Measurements from ENCODE around the gene DDR2. TPM values are rescaled to one million over a fixed set of nuclear protein-coding genes. Genes with fewer than 3 reads are reported as not detected.

The DDR2 gene
- total RNA-seq, 2 experiments from 2014 or later: 0.02 to 0.35 TPM

DNA sequence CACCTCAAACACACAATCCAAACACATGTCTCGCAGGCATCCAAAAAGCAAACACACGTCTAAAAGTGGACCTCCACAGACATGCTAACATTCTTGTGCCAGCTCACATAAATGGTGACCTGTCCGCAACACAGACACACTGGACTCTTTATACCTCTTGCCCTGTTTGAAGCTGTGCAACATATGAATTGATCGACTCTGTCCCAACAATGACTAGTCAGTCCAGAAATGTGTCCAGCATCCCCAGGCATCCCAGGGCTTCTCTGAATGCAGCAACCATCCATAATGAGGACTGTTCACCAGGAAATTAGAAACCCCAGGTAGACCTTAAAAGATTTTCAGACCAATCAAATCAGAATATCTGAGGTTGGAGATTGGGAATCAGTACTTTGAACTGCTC is 3.2 kb downstream of the DDR2 start:
- no peak for DNase-seq
- peaks cover 7% of the 10 kb centered on the region for H3K27me3 Mint-ChIP-seq
- no peak overlapping the region for H3K27ac Mint-ChIP-seq
- H3K36me3 Mint-ChIP-seq (ENCODE audit: low read depth): no peaks in the 10 kb centered on the region
- ChIA-PET CTCF (interaction anchor here (1.0 kb wide), 1 partner anchor 10 kb away, joined by 4 read pairs; no protein-coding TSS in a partner anchor), POLR2A (no interaction called here)
- H3K4me3 Mint-ChIP-seq: no peak overlapping the region
- no peaks in the 10 kb centered on the region for H3K4me1 Mint-ChIP-seq
- H3K9me3 Mint-ChIP-seq: no peaks in the 10 kb centered on the region

DNA sequence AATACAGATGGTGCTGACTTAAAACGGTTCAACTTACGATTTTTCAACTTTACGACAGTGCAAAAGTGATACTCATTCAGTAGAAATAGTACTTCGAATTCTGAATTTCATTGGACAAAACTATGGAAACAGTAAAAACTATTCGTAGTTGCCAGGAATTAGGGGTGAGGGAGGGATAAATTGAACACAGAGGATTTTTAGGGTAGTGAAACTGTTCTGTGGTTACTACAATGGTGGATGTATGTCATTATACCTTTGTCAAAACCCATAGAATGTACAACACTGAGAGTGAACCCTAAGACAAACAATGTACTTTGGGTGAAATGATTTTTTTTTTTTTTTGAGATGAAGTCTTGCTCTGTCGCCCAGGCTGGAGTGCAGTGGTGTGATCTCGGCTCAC is 7.5 kb downstream of the DDR2 start:
- H3K9me3 Mint-ChIP-seq: no peaks in the 10 kb centered on the region
- CTCF ChIA-PET: interaction anchor here (0.7 to 1.1 kb wide), 2 partner anchors 19 to 110 kb away, joined by 3 read pairs; no protein-coding TSS in a partner anchor

GRCh38 chr1:162641114-162641513 is 8.8 kb downstream of the DDR2 start:
- ChIA-PET POLR2A (no interaction called here), CTCF (no interaction called here)
- Mint-ChIP-seq H3K4me3 (no peak overlapping the region), H3K4me1 (no peaks in the 10 kb centered on the region), H3K27me3 (peaks cover 9% of the 10 kb centered on the region), H3K9me3 (no peaks in the 10 kb centered on the region), H3K27ac (no peak overlapping the region), H3K36me3 (ENCODE audit: low read depth) (no peaks in the 10 kb centered on the region)
- no peak for DNase-seq

More for the DNA sequence above, 7.5 kb downstream of the DDR2 start:
- Mint-ChIP-seq H3K27me3 (peaks cover 7% of the 10 kb centered on the region), H3K36me3 (ENCODE audit: low read depth) (no peaks in the 10 kb centered on the region), H3K4me1 (no peaks in the 10 kb centered on the region), H3K4me3 (no peak overlapping the region), H3K27ac (no peak overlapping the region)
- no peak for DNase-seq
- POLR2A ChIA-PET: no interaction called here

- no peak for DNase-seq
- no peaks in the 10 kb centered on the region for H3K9me3 Mint-ChIP-seq
- ChIA-PET POLR2A (no interaction called here), CTCF (interaction anchor here (1.8 kb wide), 1 partner anchor 9 kb away, joined by 4 read pairs; no protein-coding TSS in a partner anchor)
- H3K4me3 Mint-ChIP-seq: no peak overlapping the region
- H3K4me1 Mint-ChIP-seq: no peaks in the 10 kb centered on the region
- no peaks in the 10 kb centered on the region for H3K36me3 Mint-ChIP-seq (ENCODE audit: low read depth)
- peaks cover 16% of the 10 kb centered on the region for H3K27me3 Mint-ChIP-seq
- no peak overlapping the region for H3K27ac Mint-ChIP-seq
These were observed 12.7 kb downstream of the DDR2 start for GRCh38 chr1:162644986-162645314.

DNA sequence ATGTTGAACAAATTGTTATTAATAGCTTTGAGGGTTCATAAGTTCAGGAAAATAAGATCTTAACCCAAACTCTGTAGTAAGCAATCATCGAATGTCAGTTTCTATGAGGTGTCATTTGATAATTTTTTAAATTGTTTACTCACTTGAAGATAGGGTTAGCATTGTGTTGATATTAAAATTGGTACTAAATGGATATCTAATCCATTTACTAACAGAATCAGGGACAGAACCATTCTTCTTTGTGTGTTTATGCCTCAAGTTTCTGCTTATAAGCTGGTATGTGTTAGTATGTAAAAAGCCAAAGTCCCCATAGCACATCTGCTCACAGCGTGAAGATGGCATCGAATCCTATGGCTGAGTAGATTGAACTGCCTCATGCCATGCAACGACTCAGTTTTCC is 13.4 kb downstream of the DDR2 start:
- H3K4me3 Mint-ChIP-seq: no peak overlapping the region
- H3K4me1 Mint-ChIP-seq: no peaks in the 10 kb centered on the region
- no peak for DNase-seq
- no peaks in the 10 kb centered on the region for H3K36me3 Mint-ChIP-seq (ENCODE audit: low read depth)
- ChIA-PET POLR2A (no interaction called here), CTCF (interaction anchor here (1.8 kb wide), 1 partner anchor 10 kb away, joined by 4 read pairs; no protein-coding TSS in a partner anchor)
- no peaks in the 10 kb centered on the region for H3K9me3 Mint-ChIP-seq
- peaks cover 16% of the 10 kb centered on the region for H3K27me3 Mint-ChIP-seq
- H3K27ac Mint-ChIP-seq: no peak overlapping the region

- Mint-ChIP-seq H3K9me3 (no peaks in the 10 kb centered on the region), H3K27ac (no peak overlapping the region), H3K27me3 (peaks cover 20% of the 10 kb centered on the region), H3K4me1 (no peaks in the 10 kb centered on the region), H3K4me3 (no peak overlapping the region), H3K36me3 (ENCODE audit: low read depth) (no peaks in the 10 kb centered on the region)
- POLR2A ChIA-PET: no interaction called here
- CTCF ChIA-PET: no interaction called here
- no peak for DNase-seq
These were observed 17.3 kb downstream of the DDR2 start for GRCh38 chr1:162649583-162649982.

DNA sequence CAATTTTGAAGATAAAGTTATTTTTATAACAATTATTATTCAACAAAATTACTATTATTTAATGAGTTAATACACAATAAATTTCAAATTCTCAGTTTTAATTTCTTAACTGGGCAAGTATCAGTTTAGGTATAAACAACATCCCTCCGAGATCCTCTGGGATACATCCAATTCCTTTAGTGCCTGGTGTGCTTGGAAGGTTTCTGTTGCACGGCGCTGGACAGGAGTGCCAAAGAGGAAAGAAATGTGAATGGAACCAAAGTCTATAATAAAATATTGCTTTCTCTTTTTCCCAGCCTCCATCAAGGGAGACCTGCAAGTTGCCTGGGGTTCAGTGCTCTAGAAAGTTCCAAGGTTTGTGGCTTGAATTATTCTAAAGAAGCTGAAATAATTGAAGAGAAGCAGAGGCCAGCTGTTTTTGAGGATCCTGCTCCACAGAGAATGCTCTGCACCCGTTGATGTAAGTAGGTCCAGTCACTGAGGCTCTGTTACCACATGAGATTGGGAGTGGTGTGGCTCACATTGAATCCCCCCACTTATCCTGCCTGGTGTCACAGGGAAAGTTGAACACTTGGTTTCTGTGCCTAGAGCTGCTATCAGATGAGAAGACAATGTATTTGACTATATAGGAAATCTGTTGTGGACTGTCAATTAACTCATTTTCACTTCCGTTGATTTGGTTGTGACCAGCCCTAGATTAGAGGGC is 22.8 kb downstream of the DDR2 start:
- ChIA-PET CTCF (no interaction called here), POLR2A (no interaction called here)
- peaks cover 7% of the 10 kb centered on the region for H3K27me3 Mint-ChIP-seq
- no peaks in the 10 kb centered on the region for H3K36me3 Mint-ChIP-seq (ENCODE audit: low read depth)
- H3K27ac Mint-ChIP-seq: no peak overlapping the region
- no peaks in the 10 kb centered on the region for H3K9me3 Mint-ChIP-seq
- DNase-seq: no peak
- H3K4me3 Mint-ChIP-seq: no peak overlapping the region
- H3K4me1 Mint-ChIP-seq: no peaks in the 10 kb centered on the region

- CTCF ChIA-PET: interaction anchor here (0.5 kb wide), 1 partner anchor 60 kb away, joined by 3 read pairs; no protein-coding TSS in a partner anchor
- Mint-ChIP-seq H3K4me1 (no peaks in the 10 kb centered on the region), H3K4me3 (no peak overlapping the region), H3K27ac (no peak overlapping the region), H3K36me3 (ENCODE audit: low read depth) (no peaks in the 10 kb centered on the region), H3K9me3 (no peaks in the 10 kb centered on the region), H3K27me3 (peaks cover 4% of the 10 kb centered on the region)
- POLR2A ChIA-PET: no interaction called here
- no peak for DNase-seq
These were observed 24.0 kb downstream of the DDR2 start for GRCh38 chr1:162656266-162656665.

DNA sequence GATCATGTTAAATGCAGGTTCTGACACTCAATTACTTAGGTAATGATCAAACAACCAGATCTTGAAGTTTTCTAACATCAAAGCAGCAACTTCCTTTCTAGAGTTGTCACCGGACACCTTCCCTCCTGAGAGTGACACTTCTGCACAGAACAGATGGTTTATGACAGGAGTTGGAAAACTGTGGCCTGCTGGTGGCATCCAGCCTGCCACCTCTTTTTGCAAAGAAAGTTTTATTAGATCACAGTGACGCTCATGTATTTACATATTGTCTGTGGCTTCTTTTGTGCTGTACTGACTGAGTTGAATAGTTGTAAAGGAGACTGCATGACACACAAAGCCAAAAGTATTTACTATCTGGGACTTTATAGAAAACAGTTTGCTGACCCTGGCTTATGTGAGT is 28.3 kb downstream of the DDR2 start:
- H3K4me3 Mint-ChIP-seq: no peak overlapping the region
- ChIA-PET POLR2A (no interaction called here), CTCF (no interaction called here)
- no peak overlapping the region for H3K27ac Mint-ChIP-seq
- no peaks in the 10 kb centered on the region for H3K4me1 Mint-ChIP-seq
- DNase-seq: no peak
- peaks cover 9% of the 10 kb centered on the region for H3K27me3 Mint-ChIP-seq
- no peaks in the 10 kb centered on the region for H3K36me3 Mint-ChIP-seq (ENCODE audit: low read depth)
- H3K9me3 Mint-ChIP-seq: no peaks in the 10 kb centered on the region

DNA sequence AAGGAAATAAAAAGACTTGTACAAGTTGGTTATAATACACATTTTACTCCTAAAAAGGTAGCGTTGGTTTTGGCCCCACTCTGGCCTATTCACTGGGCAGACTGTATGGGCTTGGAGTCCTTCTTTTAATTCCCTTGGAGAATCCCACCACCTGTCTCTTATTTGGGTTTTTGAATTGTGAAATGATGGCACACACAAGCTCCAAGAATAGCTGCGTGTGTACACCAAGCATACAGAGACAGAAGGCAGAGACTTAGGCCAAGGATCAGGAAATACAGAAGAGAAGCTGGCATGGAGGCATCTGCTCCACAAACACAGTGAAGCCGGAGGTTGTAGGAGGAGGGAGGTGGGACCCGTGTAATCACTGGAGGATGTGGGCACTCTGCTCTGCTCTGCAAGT is 29.1 kb downstream of the DDR2 start:
- Mint-ChIP-seq H3K4me1 (no peaks in the 10 kb centered on the region), H3K36me3 (ENCODE audit: low read depth) (no peaks in the 10 kb centered on the region), H3K27ac (no peak overlapping the region), H3K9me3 (no peaks in the 10 kb centered on the region), H3K4me3 (no peak overlapping the region), H3K27me3 (peaks cover 15% of the 10 kb centered on the region)
- ChIA-PET CTCF (no interaction called here), POLR2A (no interaction called here)
- no peak for DNase-seq

DNA sequence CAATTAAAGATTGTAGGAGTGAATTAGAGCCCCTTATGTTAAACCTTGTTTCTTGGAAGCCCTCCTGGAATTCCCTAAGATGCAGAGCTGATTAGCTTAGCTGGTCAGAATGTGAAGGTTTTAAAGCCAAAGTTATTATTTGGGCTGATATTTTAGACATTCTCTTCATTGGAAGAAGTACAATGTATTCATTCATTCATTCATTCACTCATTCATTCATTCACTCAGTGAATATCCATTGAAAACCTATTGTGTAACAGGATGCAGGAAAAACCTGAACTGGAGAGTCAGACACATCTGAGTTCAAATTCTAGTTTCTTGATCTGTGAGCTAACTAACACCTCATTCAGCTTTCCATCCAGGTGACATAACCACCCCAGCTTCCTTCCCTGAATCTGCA is 29.7 kb downstream of the DDR2 start:
- H3K27me3 Mint-ChIP-seq: peaks cover 15% of the 10 kb centered on the region
- H3K9me3 Mint-ChIP-seq: no peaks in the 10 kb centered on the region
- no peak for DNase-seq
- CTCF ChIA-PET: interaction anchor here (1.2 kb wide), 1 partner anchor 74 kb away, joined by 3 read pairs; no protein-coding TSS in a partner anchor
- no peak overlapping the region for H3K4me3 Mint-ChIP-seq
- no peaks in the 10 kb centered on the region for H3K4me1 Mint-ChIP-seq
- no peaks in the 10 kb centered on the region for H3K36me3 Mint-ChIP-seq (ENCODE audit: low read depth)
- POLR2A ChIA-PET: no interaction called here
- H3K27ac Mint-ChIP-seq: no peak overlapping the region

GRCh38 chr1:162663086-162663485 is 30.8 kb downstream of the DDR2 start:
- no peak for DNase-seq
- Mint-ChIP-seq H3K27me3 (peaks cover 12% of the 10 kb centered on the region), H3K36me3 (ENCODE audit: low read depth) (no peaks in the 10 kb centered on the region), H3K4me1 (no peaks in the 10 kb centered on the region), H3K9me3 (no peaks in the 10 kb centered on the region), H3K4me3 (no peak overlapping the region), H3K27ac (no peak overlapping the region)
- CTCF ChIA-PET: interaction anchor here (1.2 kb wide), 1 partner anchor 75 kb away, joined by 3 read pairs; no protein-coding TSS in a partner anchor
- POLR2A ChIA-PET: no interaction called here

DNA sequence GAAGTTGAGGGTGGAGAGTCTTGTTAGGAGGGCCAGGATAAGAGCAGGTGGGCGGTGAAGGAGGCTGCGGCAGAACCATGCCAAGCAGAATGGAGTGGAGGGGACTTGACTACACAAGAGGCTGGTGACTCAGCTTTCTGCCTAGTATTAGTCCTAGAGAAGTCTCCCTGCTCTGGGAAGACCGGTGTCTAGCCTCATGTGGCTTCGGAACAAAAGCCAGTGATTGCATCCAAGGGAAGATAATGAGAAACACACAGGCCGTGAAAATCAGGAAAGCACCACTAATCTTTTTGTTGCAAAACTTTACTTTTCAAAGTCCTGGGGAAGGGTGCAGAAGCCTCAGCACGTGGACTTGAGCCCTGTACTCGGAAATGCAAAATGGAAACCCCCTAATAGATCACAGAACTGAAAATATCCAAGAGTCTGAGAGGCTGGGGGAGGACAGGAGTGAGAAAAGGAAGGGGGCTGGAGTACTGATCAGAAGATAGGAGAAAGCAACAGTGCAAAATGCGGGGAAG is 31.4 kb downstream of the DDR2 start:
- POLR2A ChIA-PET: no interaction called here
- Mint-ChIP-seq H3K27me3 (peaks cover 16% of the 10 kb centered on the region), H3K27ac (no peak overlapping the region), H3K36me3 (ENCODE audit: low read depth) (no peaks in the 10 kb centered on the region), H3K4me3 (no peak overlapping the region), H3K4me1 (no peaks in the 10 kb centered on the region), H3K9me3 (no peaks in the 10 kb centered on the region)
- no peak for DNase-seq
- CTCF ChIA-PET: no interaction called here
